Medulla oblongata (tissue), 1 donor: ENCODE measurements around the gene SRCIN1.

Experiments
- DNase-seq: peaks from one replicate; pipeline ENCODE4 v3.0.0-alpha.2; 2015; ENCODE audit errors: extremely low spot score

SRCIN1 gene

GRCh38 chr17:38579083-38579480, 26.7 kb downstream of the SRCIN1 start:
- DNase-seq = no peak

DNA sequence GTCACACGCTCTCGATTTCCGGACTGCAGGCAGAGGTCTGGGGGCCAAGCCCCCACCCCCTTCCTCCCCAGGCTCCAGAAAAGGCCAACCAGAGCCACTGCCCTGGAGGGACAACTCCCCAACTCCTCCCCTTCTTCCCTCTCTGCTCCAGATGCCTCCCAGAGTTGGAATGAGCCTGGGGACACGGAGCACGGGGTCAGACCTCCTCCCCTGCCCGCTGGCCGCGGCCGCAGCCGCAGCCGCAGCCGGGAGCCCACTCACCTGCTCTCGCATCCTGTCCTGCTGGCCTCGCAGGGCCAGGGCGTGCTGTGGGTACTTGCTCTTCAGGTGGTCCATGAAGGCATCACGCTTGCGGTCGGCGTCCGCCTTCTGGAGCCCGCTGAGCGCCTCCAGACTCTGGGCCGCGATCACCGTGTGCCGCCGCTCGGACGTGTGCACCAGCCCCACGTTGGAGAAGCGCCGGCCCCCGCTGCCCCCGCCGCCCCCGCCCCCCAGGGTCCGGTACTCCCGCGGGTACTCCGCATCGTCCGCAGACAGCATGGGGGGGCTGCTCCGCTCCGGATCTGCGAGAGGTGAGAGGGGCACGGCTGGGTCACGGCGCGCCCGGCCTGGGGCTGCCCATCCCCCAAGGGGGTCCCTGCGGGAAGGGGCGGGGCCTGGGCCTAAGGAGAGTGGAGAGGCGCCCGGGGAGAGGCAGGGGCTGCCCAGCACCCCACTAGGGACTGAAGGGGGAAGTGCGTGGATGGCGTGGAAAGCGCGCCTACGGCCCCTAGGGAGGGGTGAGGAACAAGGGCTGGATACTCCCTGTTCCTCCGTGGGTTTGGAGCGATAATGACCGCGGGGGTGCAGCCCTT, 27.3 kb downstream of the SRCIN1 start:
- DNase-seq = no peak

- DNase-seq = no peak
Measured at GRCh38 chr17:38577645-38578173, 28.0 kb downstream of the SRCIN1 start.

- DNase-seq = no peak
Measured at GRCh38 chr17:38577244-38577643, 28.5 kb downstream of the SRCIN1 start.

DNA sequence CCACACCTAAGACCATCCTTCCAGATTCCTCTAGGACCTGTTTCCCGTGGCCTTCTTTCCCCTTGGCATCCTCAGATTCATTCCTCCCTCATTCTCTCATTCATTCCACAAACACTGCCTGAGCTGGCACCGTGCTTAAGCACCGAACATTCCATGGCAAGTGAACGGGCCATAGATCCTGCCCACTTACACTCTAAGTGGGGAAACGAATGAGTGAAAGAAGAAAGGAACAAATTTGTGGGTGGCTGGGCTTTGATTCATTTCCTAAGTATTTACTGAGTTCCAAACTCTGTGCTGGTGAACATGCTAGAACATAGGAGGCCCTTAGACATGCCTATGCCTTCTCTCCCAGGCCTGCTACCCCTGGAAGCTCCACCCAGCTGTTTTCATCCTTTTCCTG, 30.0 kb downstream of the SRCIN1 start:
- DNase-seq = no peak

GRCh38 chr17:38574712-38575111, 31.0 kb downstream of the SRCIN1 start:
- DNase-seq = no peak

DNA sequence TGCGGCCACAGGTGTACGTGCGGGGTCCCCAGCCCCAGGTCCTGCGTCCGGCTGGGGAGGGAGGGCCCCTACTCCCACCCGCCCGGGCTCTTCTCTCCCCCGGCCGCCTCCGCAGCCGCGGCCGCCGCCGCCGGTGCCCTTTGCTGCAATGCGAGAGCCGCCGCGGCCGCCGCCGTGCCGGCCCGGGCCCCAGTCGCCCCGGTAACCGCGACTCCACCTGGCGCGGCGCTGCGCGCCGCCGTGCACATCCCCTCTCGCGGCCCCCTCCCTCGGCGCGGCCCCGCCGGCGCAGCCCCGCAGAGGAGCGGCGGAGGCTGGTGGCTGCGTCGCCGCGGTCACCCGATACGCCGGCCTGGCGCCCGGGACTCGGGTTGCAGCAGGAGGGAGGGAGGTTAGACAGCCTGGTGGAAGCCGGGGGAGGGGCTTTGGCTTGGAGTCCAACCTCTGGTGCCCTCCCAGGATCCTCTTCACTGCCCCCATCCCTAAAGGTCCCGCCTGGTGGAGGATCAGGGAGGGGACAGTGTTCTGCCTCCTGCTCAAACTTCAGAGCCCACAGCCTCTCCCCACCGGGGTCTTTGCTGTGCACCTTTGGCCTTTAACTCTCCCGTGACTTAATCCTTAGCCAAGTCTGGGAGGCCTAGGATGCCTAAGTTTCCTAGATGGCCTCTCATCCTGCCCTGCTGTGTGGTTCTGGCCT, 32.9 kb downstream of the SRCIN1 start:
- peak; percentile 76 for DNase-seq

DNA sequence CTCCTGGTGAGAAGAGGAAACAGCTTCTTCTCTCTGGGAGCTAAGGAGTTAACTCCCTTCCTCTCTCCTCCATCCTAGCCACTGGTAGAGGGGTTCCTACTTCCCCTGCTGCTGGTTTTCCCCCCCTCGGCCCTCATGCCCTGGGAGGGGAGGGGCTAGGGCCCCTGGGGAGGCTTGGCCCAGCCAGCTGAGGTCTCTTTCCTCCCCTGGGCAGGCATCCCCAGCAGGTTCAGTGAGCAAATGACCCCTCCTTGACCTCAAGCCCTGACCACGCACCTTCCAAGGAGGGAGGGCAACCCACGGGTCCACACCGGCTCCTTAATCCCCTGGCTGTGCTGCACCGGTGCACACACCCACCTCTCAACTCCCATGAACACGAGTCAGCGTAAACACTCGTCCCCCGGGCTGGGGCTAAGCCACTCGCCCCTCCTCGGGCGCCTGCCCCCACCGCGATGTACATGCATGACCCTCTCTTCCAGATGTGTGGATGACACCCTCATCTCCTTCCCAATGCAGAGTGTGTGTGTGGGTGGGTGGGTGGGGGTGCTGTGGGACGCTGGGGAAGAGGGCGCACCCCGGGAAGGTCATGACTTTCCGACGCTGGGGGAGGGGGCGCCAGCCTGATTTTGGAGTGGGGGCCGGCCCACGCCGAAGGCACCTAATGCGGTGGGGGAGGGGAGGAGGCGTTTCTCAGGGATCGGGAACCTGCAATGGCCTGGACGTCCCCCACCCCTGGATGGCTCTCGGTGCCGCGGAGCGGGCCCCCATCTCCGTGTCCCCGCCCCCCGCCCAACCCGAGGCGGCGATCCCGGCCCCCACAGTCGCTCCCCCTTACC, 33.7 kb downstream of the SRCIN1 start:
- DNase-seq = no peak

GRCh38 chr17:38569701-38570512, 35.8 kb downstream of the SRCIN1 start:
- DNase-seq = peak; percentile 75

DNA sequence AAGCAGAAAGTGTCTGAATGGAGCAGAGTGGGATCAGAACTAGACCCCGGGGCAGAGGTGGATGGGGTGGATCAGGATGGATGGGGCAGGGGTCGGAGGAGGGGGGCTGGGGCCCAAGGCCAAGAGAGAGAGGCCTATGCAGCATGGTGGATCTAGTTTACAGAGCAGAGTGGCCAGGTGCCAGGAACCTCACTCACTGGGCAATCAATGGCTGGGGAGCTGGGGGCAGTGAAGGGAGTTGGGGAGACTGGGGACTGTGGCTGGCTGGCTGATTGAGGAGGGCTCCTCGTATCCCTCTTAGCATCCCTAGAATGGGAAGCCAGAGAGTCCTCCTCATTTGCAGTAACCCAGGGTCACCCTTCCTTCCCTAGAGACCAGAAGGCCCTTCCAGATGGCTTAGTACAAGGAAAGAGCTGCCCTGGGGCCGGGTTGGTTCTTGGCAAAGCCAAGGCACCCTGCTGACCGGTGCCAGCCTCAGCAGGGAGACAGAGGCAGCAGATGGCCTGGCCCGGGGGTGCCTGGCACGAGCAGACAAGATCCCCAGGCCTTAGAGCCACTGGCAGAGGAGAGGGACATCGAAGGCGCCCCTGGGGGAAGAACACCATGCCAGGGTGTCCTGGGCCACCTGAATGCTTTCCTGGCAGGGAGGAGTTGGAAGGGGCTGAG, 36.8 kb downstream of the SRCIN1 start:
- DNase-seq = peak; percentile 88

DNA sequence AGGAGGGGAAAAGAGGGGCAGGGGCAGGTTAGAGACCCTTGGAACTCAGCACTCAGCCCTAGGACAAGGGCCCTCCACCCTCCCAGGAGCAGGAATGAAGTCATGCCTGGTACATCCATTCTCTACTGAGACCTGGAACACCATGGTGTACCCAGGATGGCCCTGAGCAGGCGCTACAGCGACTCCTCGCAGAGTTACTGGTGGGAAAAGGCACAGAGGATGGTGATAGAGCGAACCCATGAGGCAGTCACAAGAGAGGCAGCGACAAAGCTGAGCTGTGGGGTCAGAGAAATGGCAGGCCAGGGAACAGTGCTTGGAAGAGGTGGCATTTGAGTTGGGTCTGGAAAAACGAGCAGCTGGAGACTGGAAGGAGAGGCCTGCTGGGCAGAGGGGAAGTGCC, 37.5 kb downstream of the SRCIN1 start:
- DNase-seq = no peak

- no peak for DNase-seq
Measured at GRCh38 chr17:38567350-38567749, 38.4 kb downstream of the SRCIN1 start.

DNA sequence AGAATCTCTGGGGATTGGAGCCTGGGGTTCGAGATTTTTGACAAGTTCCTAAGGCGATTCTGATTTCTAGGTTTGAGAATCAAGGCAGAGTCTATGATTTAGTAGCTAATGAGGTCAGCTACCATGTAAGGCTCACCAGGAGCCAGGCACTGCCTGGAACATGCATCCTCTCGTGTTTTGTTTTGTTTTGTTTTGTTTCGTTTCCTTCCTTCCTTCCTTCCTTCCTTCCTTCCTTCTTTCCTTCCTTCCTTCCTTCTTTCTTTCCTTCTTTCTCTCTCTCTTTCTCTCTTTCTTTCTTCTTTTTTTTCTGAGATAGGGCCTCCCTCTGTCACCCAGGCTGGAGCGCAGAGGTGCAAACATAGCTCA, 39.1 kb downstream of the SRCIN1 start:
- no peak for DNase-seq

GRCh38 chr17:38565853-38566665, 39.7 kb downstream of the SRCIN1 start:
- DNase-seq = peak; percentile 49

GRCh38 chr17:38564869-38565268, 40.9 kb downstream of the SRCIN1 start:
- DNase-seq = peak; percentile 45

DNA sequence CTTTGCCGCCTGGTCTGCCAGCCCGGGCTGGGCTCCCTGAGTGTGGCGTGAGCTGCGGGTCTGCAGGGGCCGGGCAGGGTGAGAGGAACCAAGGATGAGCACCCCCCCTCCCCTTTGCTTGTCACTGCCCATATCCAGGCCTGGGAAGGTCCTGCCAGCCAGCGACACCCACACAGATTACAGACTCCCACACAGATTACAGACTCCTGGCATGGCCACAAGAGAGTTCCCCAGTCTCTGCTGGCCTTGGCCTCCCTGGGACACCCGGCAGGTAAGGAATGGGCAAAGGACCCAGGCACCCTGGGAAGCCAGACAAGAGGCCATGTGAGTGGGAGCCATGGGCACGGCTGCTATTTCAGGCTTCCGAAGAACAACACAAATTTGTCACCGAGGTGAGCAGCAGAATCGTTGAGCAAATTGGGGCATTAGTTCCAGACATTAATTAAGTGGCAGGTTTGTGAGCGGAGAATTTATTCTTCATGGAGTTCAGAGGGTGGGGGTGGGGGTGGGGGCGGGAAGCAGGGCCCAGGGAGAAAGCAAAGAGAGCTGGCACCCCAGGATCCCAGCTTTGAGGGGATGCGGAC, 41.4 kb downstream of the SRCIN1 start:
- no peak for DNase-seq

DNA sequence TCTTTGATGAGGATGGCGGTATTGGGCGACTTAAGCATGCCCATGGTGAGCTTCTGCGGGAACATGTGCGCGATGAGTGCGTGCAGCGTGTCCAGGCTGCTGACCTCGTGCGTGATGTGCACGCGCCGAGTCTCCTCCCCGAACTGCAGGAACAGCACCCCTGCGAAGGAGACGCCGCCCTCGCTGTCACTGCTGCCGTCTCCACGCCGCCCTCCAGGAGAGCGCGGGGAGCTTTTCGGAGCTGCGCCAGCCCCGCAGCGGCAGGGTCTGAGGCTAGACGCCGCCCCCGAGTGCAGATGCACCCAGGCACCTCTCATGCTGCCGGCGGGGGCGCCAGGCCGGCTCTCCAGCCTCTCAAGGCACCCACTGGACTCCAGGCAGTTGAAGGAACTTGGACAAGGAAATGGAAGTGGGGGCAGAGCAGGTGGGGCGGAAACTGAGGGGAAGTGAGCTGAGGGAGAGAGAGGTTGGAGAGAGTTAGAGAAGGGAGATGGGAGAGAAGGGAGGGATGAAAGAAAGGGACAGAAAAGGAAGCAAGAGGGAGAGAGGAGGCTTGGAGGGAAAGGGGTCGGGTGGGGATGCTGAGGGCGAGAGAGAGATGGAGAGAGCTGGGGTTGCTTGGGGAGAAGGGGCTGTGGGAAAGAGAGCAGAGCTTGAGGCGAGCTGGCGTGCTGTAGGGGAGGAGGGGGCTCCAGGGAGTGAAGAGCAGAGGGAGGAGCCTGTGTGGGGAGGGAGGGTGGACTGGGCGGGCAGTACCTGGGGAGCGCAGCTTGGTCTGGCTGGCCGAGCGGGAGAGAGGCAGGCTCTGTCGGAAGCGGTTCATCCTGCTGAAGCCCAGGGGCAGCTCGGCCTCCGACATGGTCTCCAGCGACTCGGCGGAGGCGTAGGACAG, 42.1 kb downstream of the SRCIN1 start:
- no peak for DNase-seq

DNA sequence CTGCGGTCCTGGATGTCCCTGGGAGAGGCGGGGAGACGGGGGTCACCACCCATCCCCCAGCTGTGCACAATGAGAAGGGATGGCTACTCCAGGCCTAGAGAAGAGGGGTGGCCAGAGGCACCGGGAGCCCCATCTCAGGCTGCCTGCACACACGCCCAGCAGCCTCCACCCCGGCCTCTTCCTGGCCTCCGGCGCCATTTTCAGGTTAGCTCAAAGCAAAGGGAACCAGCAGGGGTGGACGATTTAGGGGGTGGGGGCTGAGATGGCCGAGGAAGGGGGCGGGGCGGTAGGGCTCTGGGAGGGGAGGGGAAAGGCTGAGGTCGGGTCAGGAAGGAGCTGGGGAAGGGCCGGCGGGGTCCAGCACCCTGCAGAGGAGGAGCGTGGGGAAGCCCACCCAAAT, 42.8 kb downstream of the SRCIN1 start:
- DNase-seq = no peak

GRCh38 chr17:38562215-38562569, 43.6 kb downstream of the SRCIN1 start:
- DNase-seq = no peak
